MM.1S (cell line): Measurements from ENCODE around the gene CNPY1.

Experiments
- EZH2 ChIP-seq: fragments of 300-600 bp; sonication (generic); optimal IDR thresholded peaks from 2 replicates; pipeline ENCODE3; 2017; ENCODE audit warnings: low read depth, mild to moderate bottlenecking, antibody characterized with exemption, low read length, mixed read lengths
- EZH2phosphoT487 ChIP-seq: fragments of 300-600 bp; sonication (generic); IDR thresholded peaks from 2 replicates; pipeline ENCODE4 v1.6.1; 2018; ENCODE audit warnings: antibody characterized with exemption, low read length
- TF ChIP-seq, protein P1 (sequence below): fragments of 300-600 bp; sonication (generic); IDR thresholded peaks from 2 replicates; pipeline ENCODE4 v1.5.1; 2016; ENCODE audit warnings: antibody characterized with exemption, low read length, mixed read lengths

- TF ChIP-seq, protein P1, sequence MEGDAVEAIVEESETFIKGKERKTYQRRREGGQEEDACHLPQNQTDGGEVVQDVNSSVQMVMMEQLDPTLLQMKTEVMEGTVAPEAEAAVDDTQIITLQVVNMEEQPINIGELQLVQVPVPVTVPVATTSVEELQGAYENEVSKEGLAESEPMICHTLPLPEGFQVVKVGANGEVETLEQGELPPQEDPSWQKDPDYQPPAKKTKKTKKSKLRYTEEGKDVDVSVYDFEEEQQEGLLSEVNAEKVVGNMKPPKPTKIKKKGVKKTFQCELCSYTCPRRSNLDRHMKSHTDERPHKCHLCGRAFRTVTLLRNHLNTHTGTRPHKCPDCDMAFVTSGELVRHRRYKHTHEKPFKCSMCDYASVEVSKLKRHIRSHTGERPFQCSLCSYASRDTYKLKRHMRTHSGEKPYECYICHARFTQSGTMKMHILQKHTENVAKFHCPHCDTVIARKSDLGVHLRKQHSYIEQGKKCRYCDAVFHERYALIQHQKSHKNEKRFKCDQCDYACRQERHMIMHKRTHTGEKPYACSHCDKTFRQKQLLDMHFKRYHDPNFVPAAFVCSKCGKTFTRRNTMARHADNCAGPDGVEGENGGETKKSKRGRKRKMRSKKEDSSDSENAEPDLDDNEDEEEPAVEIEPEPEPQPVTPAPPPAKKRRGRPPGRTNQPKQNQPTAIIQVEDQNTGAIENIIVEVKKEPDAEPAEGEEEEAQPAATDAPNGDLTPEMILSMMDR = no peak
- TF ChIP-seq EZH2 (no peak), EZH2phosphoT487 (no peak)
Measured at GRCh38 chr7:155510975-155511701, 35.2 kb downstream of the CNPY1 start.
